ENCODE measurements around the gene FOXF1.

The FOXF1 gene

GRCh38 chr16:86510465-86511261 lies at the start of gene FOXF1:
Gene FOXF1, plus strand, starts transcription at chr16:86510527. Its CDS starts 43 bp downstream, at chr16:86510570.
- DNase-seq, result no peak

GRCh38 chr16:86461037-86461436 lies 49.3 kb upstream of the FOXF1 start:
- no peak for DNase-seq

GRCh38 chr16:86462334-86463084 lies 47.8 kb upstream of the FOXF1 start:
- DNase-seq, result no peak

GRCh38 chr16:86464044-86464443 lies 46.3 kb upstream of the FOXF1 start:
- DNase-seq, result no peak

- no peak for DNase-seq
Observed at GRCh38 chr16:86465434-86465833, 44.9 kb upstream of the FOXF1 start.

GRCh38 chr16:86466696-86467406 lies 43.5 kb upstream of the FOXF1 start:
- DNase-seq, result no peak

- DNase-seq, result no peak
Observed at GRCh38 chr16:86467490-86467889, 42.8 kb upstream of the FOXF1 start.

- no peak for DNase-seq
Observed at GRCh38 chr16:86470964-86471363, 39.4 kb upstream of the FOXF1 start.

GRCh38 chr16:86471896-86472295 lies 38.4 kb upstream of the FOXF1 start:
- DNase-seq, result no peak

GRCh38 chr16:86472366-86472765 lies 38.0 kb upstream of the FOXF1 start:
- no peak for DNase-seq

GRCh38 chr16:86476956-86477534 lies 33.3 kb upstream of the FOXF1 start:
- no peak for DNase-seq

GRCh38 chr16:86477642-86478041 lies 32.7 kb upstream of the FOXF1 start:
- DNase-seq, result no peak

- no peak for DNase-seq
Observed at GRCh38 chr16:86478779-86479178, 31.5 kb upstream of the FOXF1 start.

- DNase-seq, result no peak
Observed at GRCh38 chr16:86479419-86479818, 30.9 kb upstream of the FOXF1 start.

GRCh38 chr16:86480444-86480843 lies 29.9 kb upstream of the FOXF1 start:
- no peak for DNase-seq

GRCh38 chr16:86481607-86482006 lies 28.7 kb upstream of the FOXF1 start:
- DNase-seq, result no peak

GRCh38 chr16:86484240-86484639 lies 26.1 kb upstream of the FOXF1 start:
- DNase-seq, result no peak

- no peak for DNase-seq
Observed at GRCh38 chr16:86485746-86486145, 24.6 kb upstream of the FOXF1 start.

GRCh38 chr16:86490859-86491639 lies 19.3 kb upstream of the FOXF1 start:
- no peak for DNase-seq

- DNase-seq, result no peak
Observed at GRCh38 chr16:86491640-86492023, 18.7 kb upstream of the FOXF1 start.

GRCh38 chr16:86492267-86492960 lies 17.9 kb upstream of the FOXF1 start:
- no peak for DNase-seq
